CD4-positive, alpha-beta T cell treated with Interleukin-1 beta for 1 hour (primary cell): ENCODE data around the gene SDR39U1.

Experiments used
- DNase-seq, 2 donors: peaks; one replicate each; pipeline ENCODE4 v3.0.0-alpha.2; 2020 to 2022

SDR39U1 gene

DNA sequence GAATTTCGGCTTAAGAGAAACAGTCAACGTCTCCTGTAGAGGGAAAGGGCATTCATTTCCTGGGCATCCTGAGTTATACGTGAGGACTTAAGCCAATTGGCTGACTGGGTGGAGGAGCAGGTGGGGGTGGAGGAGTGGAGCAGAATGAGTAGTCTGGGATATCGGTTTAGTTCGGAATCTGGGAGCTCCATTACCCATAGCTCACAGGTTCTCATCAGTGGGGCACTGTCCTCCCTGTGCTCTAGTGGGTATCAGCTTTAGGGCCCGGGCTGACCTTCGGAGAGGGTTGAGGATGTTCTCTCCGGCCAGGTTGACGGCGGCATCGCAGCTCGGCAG is 704 bp downstream of the SDR39U1 start:
- DNase-seq: no peak

DNA sequence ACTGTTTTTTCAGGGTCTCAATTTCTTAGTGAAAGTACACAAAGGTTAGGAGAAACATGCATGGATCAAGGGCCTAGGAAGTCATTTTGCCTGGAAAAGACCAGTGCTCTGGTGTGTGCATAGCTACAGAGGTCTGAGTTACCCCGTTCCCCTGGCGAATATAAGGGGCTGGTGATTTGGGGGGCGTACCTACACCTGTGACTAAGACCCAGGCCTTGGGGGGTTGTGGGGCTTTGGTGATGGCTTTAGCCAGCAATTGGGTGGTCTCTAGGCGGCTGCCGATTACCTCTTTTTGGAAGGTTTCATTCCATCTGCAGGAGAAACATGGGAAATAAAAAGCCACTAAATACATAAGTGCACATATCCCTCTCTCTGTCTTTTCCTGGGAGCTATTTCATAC is 1.1 kb downstream of the SDR39U1 start:
- DNase-seq: no peak

- DNase-seq: no peak
Observed at GRCh38 chr14:24440606-24441399, 1.8 kb downstream of the SDR39U1 start.

- no peak for DNase-seq
Observed at GRCh38 chr14:24439830-24440605, 2.6 kb downstream of the SDR39U1 start.

DNA sequence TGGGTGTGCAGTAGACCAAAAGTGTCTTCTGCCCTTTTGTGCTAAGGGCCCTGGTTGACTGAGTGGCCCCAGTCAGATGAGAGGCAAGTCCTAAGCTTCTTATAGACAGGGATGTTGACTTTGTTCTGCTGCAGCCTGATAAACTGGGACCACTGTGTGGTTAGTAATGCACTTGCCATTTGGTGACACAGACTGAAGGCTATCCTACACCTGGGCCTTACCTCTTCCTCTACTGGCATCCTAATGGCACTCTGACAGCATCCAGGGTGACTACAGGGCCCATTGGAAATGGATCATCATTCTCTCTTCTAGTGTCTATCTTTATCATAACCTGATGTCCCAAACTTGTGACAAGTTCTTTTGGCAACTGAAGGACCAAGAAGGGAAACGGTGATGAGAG is 3.3 kb downstream of the SDR39U1 start:
- DNase-seq: no peak

- no peak for DNase-seq
Observed at GRCh38 chr14:24438223-24439097, 4.1 kb downstream of the SDR39U1 start.

- DNase-seq: no peak
Observed at GRCh38 chr14:24437736-24438067, 4.9 kb downstream of the SDR39U1 start.

DNA sequence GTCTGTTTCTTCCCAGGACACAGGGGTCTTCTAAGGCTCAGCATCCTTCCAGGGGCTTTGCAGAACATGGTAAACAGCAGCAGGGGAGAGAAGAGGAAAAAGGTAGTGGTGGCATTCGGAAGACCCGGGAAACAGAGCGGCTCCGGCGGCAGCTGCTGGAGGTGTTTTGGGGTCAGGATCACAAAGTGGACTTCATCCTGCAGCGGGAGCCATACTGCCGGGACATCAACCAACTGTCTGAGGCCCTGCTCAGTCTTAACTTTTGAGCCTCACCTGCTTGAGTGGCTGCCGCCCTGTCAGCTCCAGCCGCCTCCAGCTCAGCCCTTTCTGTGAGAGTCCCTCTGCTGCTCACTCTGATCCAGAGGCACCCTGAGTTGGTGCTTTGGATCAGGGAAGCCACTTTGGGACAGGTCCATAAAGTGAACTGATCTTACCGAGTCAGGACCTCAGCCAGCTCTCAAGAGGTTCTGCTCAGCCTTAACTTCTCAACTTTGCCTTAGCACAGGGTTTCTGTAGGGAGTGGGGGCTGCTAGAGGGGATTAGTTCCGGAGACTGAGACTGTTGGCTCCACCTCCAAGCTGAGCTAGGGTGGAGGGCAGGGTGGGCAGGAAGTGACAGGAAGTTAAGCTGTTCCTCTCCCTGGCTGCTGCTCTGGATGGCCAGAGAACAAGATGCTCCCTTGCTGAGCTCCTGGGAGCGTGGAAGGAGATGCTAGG is 5.4 kb downstream of the SDR39U1 start:
- no peak for DNase-seq

GRCh38 chr14:24436355-24437019 is 6.1 kb downstream of the SDR39U1 start:
- peak; percentile 49 to 72 for DNase-seq

DNA sequence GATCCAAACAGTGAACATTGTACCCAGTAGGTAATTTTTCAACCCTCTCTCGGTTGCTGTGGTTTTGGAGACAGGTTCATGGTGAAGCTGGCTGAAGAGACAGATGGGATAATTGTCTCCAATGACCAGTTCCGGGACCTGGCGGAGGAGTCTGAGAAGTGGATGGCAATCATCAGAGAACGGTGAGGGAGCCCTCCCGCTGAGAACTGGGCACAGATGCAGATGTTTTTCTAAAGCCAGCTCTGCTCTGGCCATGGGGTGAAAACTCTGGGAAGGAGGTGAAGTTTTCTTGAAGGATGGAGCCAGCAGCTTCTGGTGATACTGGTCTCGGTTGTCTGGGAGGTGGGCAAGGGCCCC is 6.6 kb downstream of the SDR39U1 start:
- no peak for DNase-seq

- DNase-seq: no peak
Observed at GRCh38 chr14:24435192-24435810, 7.3 kb downstream of the SDR39U1 start.

DNA sequence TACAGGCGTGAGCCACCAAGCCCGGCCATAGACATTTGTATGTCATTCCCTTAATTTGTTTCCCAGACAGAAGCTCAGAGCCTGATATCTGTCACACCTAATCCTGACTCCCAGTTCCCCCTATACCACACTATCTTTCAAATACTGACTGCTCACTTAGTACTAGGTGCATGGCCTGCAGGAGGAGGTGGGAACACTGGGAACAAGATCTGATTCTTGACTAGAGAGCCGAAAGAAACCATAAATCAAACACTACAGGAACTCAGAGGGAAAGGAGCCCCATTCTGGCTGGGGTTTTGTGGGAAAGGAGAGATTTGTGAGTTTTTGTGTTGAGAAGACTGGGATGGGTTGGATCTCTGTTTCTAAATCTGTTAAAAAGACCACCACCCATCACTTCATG is 7.9 kb downstream of the SDR39U1 start:
- DNase-seq: no peak

GRCh38 chr14:24434036-24434435 is 8.5 kb downstream of the SDR39U1 start:
- no peak for DNase-seq

DNA sequence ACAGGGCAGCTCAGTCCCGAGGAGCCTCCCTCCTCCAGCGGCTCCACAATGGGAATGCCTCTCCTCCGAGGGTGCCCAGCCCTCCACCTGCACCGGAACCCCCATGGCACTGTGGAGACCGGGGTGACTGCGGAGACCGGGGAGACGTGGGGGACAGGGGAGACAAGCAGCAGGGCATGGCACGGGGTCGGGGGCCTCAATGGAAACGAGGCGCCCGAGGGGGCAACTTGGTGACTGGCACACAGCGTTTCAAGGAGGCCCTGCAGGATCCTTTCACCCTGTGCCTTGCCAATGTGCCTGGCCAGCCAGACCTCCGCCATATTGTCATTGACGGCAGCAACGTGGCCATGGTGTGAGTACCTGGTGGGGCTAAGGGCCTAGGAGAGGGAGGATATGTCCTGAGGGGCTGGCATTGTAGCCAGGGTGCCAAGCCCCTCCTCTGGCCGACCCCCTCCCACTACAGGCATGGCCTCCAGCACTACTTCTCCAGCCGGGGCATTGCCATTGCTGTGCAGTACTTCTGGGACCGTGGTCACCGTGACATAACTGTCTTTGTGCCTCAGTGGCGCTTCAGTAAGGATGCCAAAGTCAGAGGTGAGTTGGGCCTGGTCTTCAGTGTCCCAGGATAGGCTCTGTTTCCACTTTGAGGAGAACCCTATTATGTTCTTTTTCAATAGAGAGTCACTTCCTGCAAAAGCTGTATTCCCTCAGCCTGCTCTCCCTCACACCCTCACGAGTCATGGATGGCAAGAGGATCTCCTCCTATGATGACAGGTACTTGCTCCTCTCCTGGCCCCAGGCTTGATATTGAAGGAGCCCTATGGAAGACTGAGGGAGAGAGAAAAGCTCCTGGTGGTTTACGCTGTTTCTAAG is 10.1 kb downstream of the SDR39U1 start:
- DNase-seq: no peak

DNA sequence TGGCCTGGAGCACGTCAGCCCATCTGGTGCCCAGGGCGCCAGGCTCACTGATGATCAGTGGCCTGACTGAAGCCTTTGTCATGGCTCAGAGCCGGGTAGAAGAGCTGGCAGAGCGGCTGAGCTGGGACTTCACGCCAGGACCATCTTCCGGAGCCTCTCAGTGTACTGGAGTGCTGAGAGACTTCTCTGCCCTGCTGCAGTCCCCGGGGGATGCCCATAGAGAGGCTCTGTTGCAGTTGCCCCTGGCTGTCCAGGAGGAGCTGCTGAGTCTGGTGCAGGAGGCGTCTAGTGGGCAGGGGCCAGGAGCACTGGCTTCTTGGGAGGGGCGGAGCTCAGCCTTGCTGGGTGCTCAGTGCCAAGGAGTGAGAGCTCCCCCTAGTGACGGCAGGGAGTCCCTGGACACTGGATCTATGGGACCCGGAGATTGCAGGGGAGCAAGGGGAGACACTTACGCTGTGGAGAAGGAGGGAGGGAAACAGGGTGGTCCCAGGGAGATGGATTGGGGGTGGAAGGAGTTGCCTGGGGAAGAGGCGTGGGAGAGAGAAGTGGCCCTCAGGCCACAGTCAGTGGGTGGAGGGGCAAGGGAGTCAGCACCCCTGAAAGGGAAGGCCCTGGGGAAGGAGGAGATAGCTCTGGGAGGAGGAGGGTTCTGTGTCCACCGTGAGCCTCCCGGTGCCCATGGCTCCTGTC is 10.9 kb downstream of the SDR39U1 start:
- peak; percentile 90 to 91 for DNase-seq

- DNase-seq: peak; percentile 65 to 78
Observed at GRCh38 chr14:24430682-24431568, 11.7 kb downstream of the SDR39U1 start.

DNA sequence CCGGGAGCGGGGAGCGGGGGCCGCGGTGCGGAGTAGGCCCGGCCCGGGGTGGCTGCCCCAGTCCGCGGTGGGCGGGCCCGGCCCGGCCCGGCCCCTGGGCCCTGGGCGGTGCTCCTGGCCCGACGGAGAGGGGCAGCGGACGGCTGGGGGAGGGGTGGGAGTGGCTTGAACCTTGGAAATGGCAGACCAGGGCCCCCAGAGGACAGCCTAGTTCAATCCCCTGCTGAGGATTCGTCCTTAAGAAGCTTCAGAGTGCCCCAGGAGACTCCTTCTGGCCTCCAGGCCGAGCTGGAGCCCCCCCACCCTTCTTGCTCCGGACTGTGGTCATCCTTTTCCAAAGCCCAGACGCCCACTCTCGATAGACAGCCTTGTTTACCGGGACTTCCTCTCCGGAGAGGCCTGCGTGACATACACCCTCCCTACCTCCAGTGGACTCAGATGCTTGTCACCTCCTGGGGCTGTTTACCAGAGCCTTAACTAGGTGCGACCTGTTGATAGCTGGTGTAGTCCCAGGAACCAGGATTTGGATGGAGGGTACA is 12.4 kb downstream of the SDR39U1 start:
- DNase-seq: peak; percentile 39 to 53

DNA sequence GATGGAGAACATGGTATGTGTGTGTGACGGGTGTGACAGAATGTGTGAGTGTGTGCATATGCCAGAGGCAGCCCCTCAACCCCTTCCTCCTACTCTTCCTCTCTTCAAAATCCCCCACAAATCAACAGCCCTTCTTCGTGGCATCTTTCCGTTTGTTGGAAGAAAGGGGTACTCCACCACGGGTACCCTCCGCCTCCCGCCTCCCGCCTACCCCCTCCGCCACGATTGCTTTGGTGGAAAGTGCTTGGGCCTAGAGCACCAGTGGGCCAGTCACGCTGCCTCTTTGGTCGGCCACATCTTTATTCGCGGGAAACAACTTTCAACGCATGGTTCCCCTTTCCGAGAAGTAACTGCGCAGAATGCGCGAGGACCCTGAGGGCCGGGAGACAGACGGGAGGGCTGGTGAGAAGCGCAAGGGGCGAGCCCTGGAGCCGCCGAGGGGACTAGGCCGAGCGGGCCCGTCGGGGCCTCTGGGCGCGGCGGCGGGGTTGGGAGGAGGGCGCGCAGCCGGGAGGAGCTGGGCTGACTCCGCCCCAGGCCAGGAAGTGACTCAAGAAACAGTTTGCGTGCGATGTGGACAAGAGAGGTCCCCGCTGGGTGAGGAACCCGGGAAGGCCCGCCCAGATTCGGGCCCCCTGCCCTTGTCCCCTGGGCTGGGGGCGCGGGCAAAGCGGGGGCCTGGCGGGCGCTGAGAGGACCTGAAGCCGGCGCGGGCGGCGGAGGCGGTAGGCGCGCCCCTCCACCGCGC is 13.0 kb downstream of the SDR39U1 start, which contains the start of the genes CBLN3 and KHNYN:
Gene CBLN3 (minus strand): TSS at position 274 of the 748 bp plus-strand sequence. CDS start 614 bp downstream, outside the sequence.
Gene KHNYN (plus strand): TSS at position 560 of the 748 bp plus-strand sequence. CDS start 777 bp downstream, outside the sequence.
- peak; percentile 90 to 91 for DNase-seq
